GM21723 (cell line): ENCODE measurements around the gene RUSF1.
"Not testable (repeated sequence)": the region's sequence is repeated elsewhere in the genome, so short reads cannot be mapped to it uniquely, and the experiment has no call there.

Experiments
- ATAC-seq: cut with Tn5 transposase; IDR thresholded peaks from one replicate; pipeline ENCODE4 v1.9.1; 2021; ENCODE audit warnings: mild to moderate bottlenecking, moderate library complexity; ENCODE audit not compliant: unreplicated experiment

The RUSF1 gene

DNA sequence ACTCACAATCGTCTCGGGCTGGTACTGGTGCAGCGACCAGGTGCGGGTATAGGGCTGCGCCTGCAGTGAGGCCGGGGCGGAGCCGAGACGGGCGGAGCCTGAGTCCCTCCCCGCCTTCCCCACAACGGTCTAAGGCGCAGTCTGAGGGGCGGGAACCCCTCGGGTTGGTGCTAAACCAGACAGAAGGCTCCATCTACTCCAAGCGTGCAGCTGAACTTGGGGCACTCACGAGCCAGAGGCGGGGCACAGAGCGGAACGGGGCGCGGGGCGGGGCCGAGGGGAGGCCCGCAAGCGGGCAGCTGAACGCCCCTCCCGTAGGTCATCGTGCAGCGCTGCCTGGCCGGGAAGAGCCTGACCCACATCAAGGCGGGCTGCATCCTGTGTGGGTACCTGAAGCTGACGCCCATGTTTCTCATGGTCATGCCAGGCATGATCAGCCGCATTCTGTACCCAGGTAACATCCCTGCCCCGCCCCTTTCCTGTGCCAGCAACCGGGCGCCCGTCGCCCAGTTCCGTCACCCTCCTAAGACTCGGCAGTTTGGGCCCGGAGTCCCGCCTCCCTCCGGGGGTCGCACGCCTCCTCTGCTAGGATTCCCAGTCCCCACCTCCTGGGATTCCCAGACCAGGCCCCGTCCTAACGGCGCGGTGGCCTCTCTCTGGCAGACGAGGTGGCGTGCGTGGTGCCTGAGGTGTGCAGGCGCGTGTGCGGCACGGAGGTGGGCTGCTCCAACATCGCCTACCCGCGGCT, 20.3 kb downstream of the RUSF1 start:
- peak; percentile 83 for ATAC-seq

DNA sequence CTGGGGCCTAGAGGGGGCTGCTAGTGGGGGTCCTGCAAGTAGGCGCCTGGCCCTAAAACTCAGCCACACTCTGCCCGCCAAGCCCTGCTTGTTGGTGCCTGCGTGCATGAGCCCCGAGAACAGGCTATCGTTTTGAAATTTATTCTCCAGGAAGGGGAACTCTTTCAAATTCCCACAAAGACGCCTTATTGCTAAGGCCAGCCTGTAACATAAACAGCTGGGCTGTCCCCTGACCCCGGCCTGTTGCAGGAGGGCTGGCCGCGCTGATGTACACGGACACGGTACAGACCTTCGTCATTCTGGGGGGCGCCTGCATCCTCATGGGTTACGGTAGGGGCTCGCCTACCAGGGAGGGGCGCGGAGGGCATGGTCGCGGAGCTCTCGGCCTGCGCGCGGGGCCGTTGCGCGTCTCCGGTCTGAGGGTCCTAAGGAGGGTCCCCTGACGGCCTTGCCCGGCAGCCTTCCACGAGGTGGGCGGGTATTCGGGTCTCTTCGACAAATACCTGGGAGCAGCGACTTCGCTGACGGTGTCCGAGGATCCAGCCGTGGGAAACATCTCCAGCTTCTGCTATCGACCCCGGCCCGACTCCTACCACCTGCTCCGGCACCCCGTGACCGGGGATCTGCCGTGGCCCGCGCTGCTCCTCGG, 21.0 kb downstream of the RUSF1 start:
- peak; percentile 18 for ATAC-seq

DNA sequence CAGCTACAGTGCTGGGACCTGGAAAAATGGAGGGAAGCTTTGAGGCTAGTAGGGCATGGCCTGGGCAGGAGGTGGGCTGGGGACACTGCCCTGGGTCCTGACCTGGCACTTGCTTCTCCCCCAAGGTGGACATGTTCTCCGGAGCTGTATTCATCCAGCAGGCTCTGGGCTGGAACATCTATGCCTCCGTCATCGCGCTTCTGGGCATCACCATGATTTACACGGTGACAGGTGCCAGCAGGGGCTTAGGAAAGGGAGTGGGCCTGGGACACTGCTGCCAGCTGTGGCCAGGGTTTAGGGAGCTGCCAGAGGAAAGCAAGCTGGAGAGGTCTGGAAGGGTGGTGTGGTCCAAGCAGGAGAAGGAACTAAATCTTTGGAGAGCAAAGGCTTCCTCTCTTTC, 22.1 kb downstream of the RUSF1 start:
- ATAC-seq = no peak

DNA sequence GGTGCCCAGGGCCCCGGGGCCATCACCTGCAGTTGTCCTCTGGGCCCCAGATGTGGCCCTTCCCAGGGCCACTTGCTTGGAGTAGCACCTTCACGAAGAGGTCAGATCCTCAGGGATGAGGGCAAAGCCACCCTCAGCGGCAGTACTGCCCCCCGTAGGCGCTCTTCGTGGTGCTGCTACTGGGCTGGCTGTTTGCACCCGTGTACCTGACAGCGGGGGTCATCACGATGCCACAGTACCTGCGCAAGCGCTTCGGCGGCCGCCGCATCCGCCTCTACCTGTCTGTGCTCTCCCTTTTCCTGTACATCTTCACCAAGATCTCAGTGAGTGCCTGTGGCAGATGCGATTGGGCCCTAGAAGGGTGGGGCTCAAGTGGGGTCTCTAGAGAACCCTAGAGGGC, 22.6 kb downstream of the RUSF1 start:
- no peak for ATAC-seq

DNA sequence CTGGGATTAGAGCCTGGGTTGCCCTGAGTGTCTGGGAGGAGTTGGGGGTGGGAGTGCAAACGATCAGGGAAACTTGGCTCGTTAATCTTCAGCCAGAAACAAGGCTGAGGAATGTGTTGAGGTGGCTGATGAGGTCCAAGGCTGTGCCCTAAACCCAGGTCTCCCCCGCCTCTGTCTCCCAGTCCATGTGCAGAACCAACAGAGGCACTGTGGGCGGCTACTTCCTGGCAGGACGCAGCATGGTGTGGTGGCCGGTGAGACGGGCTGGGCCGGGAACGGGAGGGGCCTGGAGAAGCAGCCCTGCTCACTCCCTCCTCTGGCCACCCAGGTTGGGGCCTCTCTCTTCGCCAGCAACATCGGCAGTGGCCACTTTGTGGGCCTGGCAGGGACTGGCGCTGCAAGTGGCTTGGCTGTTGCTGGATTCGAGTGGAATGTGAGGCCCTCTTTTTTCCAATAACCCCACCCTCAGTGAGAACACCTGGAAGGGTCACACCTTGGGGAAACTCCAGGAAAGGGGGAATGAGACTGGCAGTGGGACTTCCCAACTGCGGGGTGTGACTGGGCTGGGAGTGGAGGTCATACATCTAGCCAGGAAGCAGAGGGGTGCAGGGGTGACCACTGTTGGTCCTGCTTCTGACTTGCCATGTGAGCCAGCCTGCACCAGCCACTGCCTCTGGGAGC, 23.6 kb downstream of the RUSF1 start:
- no peak for ATAC-seq

DNA sequence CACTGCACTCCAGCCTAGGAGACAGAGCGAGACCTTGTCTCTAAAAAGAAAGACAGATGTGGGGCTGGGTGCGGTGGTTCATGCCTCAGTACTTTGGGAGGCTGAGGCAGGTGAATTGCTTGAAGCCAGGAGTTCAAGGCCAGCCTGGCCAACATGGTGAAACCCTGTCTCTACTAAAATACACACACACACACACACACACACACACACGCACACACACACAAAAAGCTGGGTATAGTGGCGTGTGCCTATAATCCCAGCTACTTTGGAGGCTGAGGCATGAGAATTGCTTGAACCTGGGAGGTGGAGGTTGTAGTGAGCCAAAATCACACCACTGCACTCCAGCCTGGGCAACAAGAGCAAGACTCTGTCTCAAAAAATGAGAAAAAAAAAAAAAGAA, 24.1 kb downstream of the RUSF1 start:
- ATAC-seq = not testable (repeated sequence)

DNA sequence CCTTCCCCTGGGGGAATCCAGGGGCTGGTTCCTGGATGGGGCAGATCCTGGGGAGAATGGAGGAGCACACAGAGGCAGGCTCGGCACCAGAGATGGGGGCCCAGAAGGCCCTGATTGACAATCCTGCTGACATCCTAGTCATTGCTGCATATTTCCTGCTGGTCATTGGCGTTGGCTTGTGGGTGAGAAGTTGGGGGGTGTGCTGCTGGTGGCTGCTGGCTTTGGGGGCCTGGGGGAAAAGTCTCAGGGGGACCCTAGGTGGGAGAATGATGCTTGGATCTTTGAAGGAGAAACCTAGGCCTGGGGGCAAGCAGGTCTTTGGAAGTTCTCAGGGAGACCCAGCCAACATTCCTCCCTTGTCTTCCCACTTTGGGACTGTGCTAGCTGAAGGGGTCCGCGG, 25.1 kb downstream of the RUSF1 start, which contains the start of gene SLC5A2:
Gene SLC5A2, plus strand, starts transcription at position 43 of the 400 bp plus-strand sequence. Its CDS starts 14 bp downstream, at position 57.
- no peak for ATAC-seq

DNA sequence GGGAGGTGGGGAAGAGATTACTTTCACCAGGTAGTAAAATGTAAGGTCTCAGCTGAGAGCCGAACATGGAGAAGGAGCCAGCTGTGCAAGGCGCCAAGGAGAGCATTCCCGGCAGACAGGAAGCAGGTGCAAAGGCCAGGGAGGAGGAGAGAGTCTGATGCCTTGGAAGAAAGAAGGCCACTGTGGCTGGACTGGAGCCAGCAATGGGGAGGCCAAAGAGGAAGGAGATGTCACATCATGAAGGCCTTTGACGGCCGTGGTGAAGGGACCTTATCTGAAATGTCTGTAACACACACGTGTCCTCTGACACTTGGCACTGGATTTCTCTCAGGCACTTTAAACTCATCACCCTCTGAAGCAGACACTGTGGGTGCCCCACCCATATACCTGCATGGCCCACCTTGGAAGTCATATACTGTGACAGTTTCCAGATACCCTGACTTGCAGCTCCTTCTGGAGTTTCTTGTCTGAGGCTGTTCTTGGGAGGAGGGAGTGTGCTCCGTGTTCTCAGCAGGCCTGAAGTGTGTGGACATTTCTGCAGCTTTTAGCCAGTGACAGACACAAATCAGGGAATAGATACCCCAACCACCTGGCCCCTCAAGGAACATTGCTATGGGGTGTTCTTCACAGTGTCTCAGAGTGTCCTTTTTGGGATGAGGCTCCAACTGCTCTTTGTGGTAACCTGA, 27.2 kb downstream of the RUSF1 start:
- ATAC-seq = no peak

DNA sequence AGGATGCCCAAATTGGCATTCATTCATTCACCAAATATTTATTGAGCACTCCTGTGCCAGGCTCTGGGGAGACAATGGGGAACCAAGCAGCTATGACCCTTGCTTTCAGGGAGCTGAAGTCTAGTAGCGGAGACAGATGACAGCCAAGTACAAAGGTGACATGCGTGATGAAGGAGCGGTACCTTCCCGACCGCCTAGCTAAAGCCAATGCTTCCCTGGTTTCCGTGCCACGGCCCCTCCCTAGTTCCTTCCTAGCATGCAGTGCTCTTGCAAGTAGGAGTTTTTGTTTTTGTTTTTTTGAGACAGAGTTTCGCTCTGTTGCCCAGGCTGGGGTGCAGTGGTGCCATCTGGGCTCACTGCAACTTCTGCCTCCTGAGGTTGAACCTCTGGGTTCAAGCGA, 28.4 kb downstream of the RUSF1 start:
- no peak for ATAC-seq

DNA sequence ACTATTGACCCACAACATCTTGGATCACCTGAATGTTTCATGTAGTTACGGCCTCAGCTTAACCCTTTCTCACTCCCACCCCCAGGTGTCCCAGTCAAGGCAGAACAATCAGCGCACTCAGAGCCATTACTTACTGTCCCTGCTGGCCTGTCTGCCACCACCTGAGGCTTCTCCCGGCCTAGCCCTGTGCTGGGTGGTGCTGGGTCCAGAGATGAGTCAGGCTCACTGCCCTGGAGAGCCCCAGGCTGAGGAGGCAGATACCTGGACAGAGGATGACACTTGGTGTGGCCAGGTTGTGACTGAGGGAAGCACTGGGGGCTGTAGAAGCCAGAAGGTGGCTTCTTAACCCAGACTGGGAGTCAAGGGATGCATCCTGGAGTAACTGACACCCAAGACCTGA, 29.2 kb downstream of the RUSF1 start:
- no peak for ATAC-seq

DNA sequence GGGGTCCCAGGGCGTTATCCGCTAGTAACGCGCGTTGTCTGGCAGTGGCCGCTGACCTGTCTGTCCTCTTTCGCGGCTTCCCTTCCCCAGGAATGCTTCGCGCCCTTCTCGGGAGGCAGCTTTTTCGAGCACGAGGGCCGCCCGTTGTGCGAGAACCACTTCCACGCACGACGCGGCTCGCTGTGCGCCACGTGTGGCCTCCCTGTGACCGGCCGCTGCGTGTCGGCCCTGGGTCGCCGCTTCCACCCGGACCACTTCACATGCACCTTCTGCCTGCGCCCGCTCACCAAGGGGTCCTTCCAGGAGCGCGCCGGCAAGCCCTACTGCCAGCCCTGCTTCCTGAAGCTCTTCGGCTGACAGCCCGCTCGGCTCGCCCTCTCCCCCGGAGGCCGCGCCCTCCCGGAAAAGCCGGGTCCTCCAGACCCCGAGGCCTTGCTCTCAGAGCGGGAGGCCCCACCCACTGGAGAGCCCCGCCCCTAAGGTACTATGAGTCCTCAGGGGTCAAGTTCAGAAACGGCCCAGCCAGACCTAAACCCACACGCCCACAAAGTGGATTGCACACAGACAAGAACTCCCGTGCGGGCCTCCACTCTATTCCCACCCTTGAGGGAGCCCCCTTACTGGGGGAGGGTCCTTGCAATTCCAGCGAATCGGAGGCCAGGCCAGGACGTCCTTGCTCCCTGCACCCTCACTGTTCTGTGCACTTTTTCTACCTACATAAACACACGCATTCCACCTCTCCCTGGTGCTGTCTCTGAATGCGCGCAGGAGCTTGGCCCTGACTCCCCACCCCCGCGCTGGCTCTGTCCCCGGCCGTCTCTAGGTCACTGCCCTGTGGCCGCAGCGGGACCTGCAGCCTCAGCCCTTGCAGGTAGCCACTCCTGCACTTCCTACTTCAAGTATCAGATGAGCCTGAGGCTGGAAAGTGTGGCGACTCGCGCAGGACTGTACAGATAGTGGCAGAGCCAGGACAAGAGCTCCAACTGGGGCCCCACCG, 30.7 kb downstream of the RUSF1 start:
- peak; percentile 63 for ATAC-seq

DNA sequence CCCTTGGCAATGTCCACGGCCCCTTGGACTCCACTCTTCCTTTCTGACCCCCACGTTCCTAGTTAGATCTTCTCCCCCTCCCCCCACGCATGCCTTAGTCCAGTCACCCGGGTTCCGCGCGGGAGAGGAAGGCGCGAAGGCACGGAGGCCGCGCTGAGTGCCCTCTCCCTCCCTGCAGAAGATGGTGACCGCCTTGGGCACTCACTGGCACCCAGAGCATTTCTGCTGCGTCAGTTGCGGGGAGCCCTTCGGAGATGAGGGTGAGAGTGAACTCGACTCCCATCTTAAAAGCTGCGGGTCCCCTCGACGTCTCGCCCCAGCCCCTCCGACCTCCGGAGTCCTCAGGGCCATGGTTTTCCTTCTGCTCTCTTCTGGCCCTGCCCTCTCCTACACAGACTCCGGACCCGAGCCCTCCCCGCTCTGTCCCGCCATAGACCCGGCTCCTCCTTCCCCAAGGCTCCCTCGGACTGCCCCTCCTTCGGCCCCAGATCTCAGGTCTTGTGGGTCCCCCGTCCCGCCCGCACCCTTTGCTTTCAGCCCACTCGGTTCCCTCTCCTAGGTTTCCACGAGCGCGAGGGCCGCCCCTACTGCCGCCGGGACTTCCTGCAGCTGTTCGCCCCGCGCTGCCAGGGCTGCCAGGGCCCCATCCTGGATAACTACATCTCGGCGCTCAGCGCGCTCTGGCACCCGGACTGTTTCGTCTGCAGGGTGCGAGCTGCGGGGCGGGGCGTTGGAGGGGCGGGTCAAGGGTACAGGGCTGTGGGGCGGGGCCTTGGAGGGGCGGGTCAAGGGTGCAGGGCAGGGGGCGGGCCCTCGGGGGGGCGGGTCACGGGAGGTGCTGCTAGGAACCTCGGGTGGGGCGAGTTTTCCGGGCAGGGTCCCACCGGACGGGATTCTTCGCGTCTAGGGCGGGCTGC, 31.6 kb downstream of the RUSF1 start:
- peak; percentile 69 for ATAC-seq

DNA sequence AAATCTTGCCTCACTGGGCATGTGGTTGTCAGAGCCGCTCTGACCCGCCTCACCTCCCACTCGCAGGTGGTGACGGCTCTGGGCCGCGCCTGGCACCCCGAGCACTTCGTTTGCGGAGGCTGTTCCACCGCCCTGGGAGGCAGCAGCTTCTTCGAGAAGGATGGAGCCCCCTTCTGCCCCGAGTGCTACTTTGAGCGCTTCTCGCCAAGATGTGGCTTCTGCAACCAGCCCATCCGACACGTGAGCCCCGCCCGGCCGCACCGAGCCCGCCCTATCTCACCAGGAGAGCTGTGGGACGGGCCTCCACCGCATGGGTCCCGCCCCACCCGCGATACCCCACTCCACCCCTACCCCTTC, 32.3 kb downstream of the RUSF1 start:
- no peak for ATAC-seq

DNA sequence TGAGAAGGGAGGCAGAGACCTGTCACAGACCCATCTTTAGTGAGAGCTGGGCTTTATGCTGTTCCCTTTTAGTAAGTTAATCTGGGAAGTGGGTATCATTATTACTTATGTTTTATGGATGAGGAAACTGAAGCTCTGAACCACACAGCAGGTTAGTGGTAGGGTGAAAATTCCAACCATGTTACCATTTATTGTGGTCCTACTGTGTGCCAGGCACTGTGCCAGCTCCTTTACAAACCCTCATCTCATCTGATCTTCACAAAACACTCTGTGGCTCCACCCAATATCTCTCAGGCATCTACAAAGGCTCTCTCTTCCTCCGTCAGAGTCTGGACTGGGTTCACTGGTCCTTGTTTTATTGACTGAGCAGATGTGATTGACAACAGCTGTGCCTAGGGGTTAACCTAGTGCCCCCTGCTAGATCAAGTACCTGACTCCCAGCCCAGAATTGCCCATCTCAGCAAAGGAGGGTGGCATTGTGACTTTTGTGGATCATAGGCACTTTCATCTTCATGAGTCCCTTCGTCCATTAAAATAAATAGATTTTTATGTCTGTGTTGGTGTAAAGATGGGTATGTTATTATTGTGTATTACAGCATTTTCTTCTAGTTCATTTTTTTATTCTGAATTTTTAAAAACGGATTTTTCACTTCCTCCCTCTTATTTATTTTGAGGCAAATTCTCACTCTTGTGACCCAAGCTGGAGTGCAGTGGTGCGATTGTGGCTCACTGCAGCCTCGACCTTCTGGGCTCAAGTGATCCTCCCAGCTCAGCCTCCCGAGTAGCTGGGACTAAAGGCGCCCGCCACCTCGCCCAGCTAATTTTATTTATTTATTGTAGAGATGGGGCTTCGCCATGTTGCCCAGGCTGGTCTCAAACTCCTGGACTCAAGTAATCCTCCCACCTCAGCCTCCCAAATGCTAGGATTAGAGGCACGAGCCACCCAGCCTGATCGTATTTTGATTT, 33.1 kb downstream of the RUSF1 start:
- no peak for ATAC-seq

DNA sequence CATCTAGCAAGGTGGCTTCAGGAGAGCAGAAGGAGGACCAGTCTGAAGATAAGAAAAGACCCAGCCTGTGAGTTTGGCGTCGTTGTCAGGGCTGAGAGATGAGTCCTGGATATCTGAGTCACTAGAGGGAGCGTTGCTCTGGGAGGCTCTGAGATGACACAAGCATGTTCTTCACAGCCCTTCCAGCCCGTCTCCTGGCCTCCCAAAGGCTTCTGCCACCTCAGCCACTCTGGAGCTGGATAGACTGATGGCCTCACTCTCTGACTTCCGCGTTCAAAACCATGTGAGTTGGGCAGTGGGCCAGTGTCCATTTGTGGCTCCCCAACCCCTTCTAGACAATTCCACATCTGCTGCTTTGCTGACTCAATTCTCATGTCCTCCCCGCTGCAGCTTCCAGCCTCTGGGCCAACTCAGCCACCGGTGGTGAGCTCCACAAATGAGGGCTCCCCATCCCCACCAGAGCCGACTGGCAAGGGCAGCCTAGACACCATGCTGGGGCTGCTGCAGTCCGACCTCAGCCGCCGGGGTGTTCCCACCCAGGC, 33.9 kb downstream of the RUSF1 start:
- ATAC-seq = no peak

DNA sequence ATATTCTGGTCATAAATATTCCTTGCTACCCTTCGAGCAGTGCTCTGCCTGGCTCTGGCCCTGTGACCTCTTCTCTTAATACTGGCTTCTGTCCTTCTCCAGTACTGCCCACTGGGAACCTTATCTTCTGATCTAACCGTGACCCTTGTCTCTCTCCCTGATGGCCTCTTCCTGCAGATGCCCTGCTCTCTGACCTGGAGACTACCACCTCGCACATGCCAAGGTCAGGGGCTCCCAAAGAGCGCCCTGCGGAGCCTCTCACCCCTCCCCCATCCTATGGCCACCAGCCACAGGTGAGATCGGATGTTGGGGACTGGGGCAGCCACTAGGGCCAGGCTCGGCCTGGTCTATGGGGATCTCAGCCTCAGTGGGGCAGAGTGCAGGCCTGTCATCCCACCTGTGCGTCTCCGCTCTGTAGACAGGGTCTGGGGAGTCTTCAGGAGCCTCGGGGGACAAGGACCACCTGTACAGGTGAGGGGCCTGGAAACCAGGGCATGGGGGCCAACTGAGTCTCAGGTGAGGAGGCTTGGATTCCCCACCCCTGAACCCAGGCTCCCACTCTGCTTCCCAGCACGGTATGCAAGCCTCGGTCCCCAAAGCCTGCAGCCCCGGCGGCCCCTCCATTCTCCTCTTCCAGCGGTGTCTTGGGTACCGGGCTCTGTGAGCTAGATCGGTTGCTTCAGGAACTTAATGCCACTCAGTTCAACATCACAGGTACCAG, 34.8 kb downstream of the RUSF1 start:
- ATAC-seq = no peak

DNA sequence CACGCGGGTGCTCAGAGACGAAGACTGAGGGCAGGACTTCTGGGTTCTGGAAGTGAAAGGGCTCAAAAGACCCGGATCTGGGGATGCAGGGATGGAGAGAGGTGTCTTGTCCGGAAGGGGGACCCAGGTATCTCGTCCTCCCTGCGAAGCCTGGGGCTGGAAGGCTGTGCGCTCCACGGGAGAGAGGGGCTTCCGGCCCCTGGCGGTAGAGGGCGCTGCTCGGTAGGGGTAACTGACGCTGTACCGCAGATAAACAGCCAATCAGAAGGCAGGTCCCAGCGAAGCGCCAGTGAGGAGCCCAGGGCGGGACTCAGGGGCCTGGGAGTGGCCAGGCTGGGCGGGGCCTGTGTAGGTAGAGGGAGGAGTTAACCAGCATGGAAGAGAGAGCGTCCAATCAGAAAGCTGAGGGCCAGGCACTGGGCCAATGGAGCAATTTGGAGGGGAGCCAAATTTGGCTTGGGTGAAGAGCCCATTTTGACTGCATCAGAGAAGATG, 35.4 kb downstream of the RUSF1 start:
- ATAC-seq = no peak
